ENCODE data around the gene CEP57L1.

GRCh38 chr6:109117346-109118035 is 22.2 kb downstream of the CEP57L1 start:
- TF ChIP-seq, protein P1, sequence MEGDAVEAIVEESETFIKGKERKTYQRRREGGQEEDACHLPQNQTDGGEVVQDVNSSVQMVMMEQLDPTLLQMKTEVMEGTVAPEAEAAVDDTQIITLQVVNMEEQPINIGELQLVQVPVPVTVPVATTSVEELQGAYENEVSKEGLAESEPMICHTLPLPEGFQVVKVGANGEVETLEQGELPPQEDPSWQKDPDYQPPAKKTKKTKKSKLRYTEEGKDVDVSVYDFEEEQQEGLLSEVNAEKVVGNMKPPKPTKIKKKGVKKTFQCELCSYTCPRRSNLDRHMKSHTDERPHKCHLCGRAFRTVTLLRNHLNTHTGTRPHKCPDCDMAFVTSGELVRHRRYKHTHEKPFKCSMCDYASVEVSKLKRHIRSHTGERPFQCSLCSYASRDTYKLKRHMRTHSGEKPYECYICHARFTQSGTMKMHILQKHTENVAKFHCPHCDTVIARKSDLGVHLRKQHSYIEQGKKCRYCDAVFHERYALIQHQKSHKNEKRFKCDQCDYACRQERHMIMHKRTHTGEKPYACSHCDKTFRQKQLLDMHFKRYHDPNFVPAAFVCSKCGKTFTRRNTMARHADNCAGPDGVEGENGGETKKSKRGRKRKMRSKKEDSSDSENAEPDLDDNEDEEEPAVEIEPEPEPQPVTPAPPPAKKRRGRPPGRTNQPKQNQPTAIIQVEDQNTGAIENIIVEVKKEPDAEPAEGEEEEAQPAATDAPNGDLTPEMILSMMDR (IDR thresholded peaks at IDR 0.05; ENCODE audit: insufficient read depth, low read depth, low read length), result no peak
- TF ChIP-seq EZH2 (IDR thresholded peaks at IDR 0.05; ENCODE audit: insufficient read depth, low read length), result no peak
